Caco-2 (cell line): ENCODE measurements around the gene PRPS2. TPM values are rescaled to one million over a fixed set of nuclear protein-coding genes. Genes with fewer than 3 reads are reported as not detected.
A peak's percentile ranks its signal among the peaks of the same experiment; 100 is the strongest.

Experiments used
- BruUV-seq: library from RNA; stranded (reverse); fragments of 400-500 nt; replicated peaks from 2 replicates; lab custom pipeline; 2021; lab: Mats Ljungman, UMichigan
- CTCF ChIA-PET: fragments of 300-600 bp; sonication (Branson Sonifier 250); formaldehyde crosslinking; loops from one replicate; lab custom pipeline; 2022; ENCODE audit warnings: antibody characterized with exemption; lab: Charles Lee
- POLR2A ChIA-PET: fragments of 300-600 bp; sonication (Branson Sonifier 250); formaldehyde crosslinking; loops from one replicate; lab custom pipeline; 2022; ENCODE audit warnings: antibody characterized with exemption; lab: Charles Lee
- DNase-seq, 2 experiments: peaks; one replicate each; pipeline versions ENCODE4 v3.0.0 to v3.0.0-alpha.2; 2020 to 2022
- H3K27me3 ChIP-seq: replicated peaks from 2 replicates; pipeline ENCODE4 v1.6.0; 2011; ENCODE audit warnings: low read length; ENCODE audit not compliant: control insufficient read depth, insufficient read depth
- H3K36me3 ChIP-seq: 2 replicates; pipeline ENCODE4 v1.5.1; 2011; ENCODE audit warnings: low read length; ENCODE audit not compliant: control insufficient read depth, insufficient read depth
- H3K4me1 ChIP-seq: fragments of 250-450 bp; sonication (Bioruptor Pico); 2 replicates; pipeline ENCODE4 v1.5.1; 2020; ENCODE audit warnings: mild to moderate bottlenecking
- H3K4me3 ChIP-seq: 2 replicates; pipeline ENCODE4 v1.5.1; 2011; ENCODE audit warnings: low read depth, mild to moderate bottlenecking, control low read depth, low read length
- H3K9me3 ChIP-seq: fragments of 250-450 bp; sonication (Bioruptor Pico); 2 replicates; pipeline ENCODE4 v1.5.1; 2020; ENCODE audit warnings: mild to moderate bottlenecking, moderate library complexity
- H3K27ac Mint-ChIP-seq: one replicate; pipeline ENCODE4 v1.8.0; 2022; ENCODE audit warnings: mixed read lengths; ENCODE audit not compliant: unreplicated experiment
- H3K27me3 Mint-ChIP-seq: one replicate; pipeline ENCODE4 v1.8.0; 2022; ENCODE audit warnings: mixed read lengths; ENCODE audit not compliant: insufficient read depth, unreplicated experiment
- H3K36me3 Mint-ChIP-seq: one replicate; pipeline ENCODE4 v1.8.0; 2022; ENCODE audit warnings: mild to moderate bottlenecking, mixed read lengths; ENCODE audit not compliant: insufficient read depth, unreplicated experiment
- H3K4me1 Mint-ChIP-seq: one replicate; pipeline ENCODE4 v1.8.0; 2022; ENCODE audit warnings: low read depth, mixed read lengths; ENCODE audit not compliant: unreplicated experiment
- H3K4me3 Mint-ChIP-seq: one replicate; pipeline ENCODE4 v1.8.0; 2022; ENCODE audit warnings: mild to moderate bottlenecking, moderate library complexity, mixed read lengths; ENCODE audit not compliant: unreplicated experiment
- H3K9me3 Mint-ChIP-seq: one replicate; pipeline ENCODE4 v1.8.0; 2022; ENCODE audit warnings: mixed read lengths; ENCODE audit not compliant: unreplicated experiment
- CTCF ChIP-seq, 2 experiments: fragments of 200-600 bp in 1 of 2; IDR thresholded peaks; 1 replicate in 1 of 2; 2 replicates in 1 of 2; pipeline versions ENCODE4 v1.5.1 to v1.8.0; 2011 to 2022; ENCODE audit warnings: antibody characterized with exemption in 1 of 2, control low read depth in 1 of 2, inconsistent platforms in 1 of 2, low read depth in 1 of 2, low read length in 1 of 2, mild to moderate bottlenecking in 1 of 2, moderate library complexity in 1 of 2; ENCODE audit not compliant: insufficient read depth in 1 of 2, severe bottlenecking in 1 of 2, unreplicated experiment in 1 of 2
- intact Hi-C: fragments of 100-400 bp; cut with micrococcal nuclease; formaldehyde crosslinking; loops from one replicate; pipeline ENCODE4 v1.10.0; 2022; ENCODE audit not compliant: unreplicated experiment
- total RNA-seq: library from RNA; stranded (reverse); gene quantifications from 2 replicates; pipeline ENCODE4 v1.2.3, GENCODE V29; 2022

Gene PRPS2
- total RNA-seq, 1 experiment from 2014 or later = 35.6 TPM

- H3K4me1 Mint-ChIP-seq = no peaks in the 10 kb centered on the region
- H3K36me3 ChIP-seq = no peaks in the 10 kb centered on the region
- H3K36me3 Mint-ChIP-seq = peaks cover 12% of the 10 kb centered on the region
- no peak overlapping the region for H3K27ac Mint-ChIP-seq
- no peak for TF ChIP-seq CTCF (IDR thresholded peaks at IDR 0.05; ENCODE audit: insufficient read depth in 1 of 2, low read depth in 1 of 2, low read length in 1 of 2, severe bottlenecking in 1 of 2, unreplicated experiment in 1 of 2)
- no peaks in the 10 kb centered on the region for H3K27me3 Mint-ChIP-seq
- DNase-seq = no peak
- no peak overlapping the region for H3K4me3 Mint-ChIP-seq
- no peaks in the 10 kb centered on the region for H3K4me1 ChIP-seq
- H3K9me3 Mint-ChIP-seq = no peaks in the 10 kb centered on the region
- no peak overlapping the region for H3K4me3 ChIP-seq
- CTCF ChIA-PET = no interaction called here
- no TSS peak for BruUV-seq
- H3K27me3 ChIP-seq = no peaks in the 10 kb centered on the region
- intact Hi-C loops = no loop called here
- POLR2A ChIA-PET = no interaction called here
- H3K9me3 ChIP-seq = no peaks in the 10 kb centered on the region
These were observed 14.1 kb downstream of the PRPS2 start for GRCh38 chrX:12805333-12805732.

- intact Hi-C loops = no loop called here
- no peak for DNase-seq
- Histone ChIP-seq H3K4me3 (no peak overlapping the region), H3K27me3 (no peaks in the 10 kb centered on the region), H3K4me1 (no peaks in the 10 kb centered on the region), H3K36me3 (no peaks in the 10 kb centered on the region; the same call in 1 of the 2 replicates), H3K9me3 (no peaks in the 10 kb centered on the region)
- TF ChIP-seq CTCF (IDR thresholded peaks at IDR 0.05; ENCODE audit: insufficient read depth in 1 of 2, low read depth in 1 of 2, low read length in 1 of 2, severe bottlenecking in 1 of 2, unreplicated experiment in 1 of 2) = no peak
- ChIA-PET CTCF (no interaction called here), POLR2A (no interaction called here)
- H3K36me3 Mint-ChIP-seq = peaks cover 16% of the 10 kb centered on the region
- no peak overlapping the region for H3K4me3 Mint-ChIP-seq
- no peaks in the 10 kb centered on the region for H3K4me1 Mint-ChIP-seq
- no peak overlapping the region for H3K27ac Mint-ChIP-seq
- no TSS peak for BruUV-seq
- no peaks in the 10 kb centered on the region for H3K27me3 Mint-ChIP-seq
- H3K9me3 Mint-ChIP-seq = no peaks in the 10 kb centered on the region
These were observed 20.4 kb downstream of the PRPS2 start for GRCh38 chrX:12811658-12812057.

GRCh38 chrX:12814420-12814819 lies 23.2 kb downstream of the PRPS2 start:
- DNase-seq = peak; percentile 39 to 59
- Histone ChIP-seq H3K27me3 (no peaks in the 10 kb centered on the region), H3K36me3 (no peaks in the 10 kb centered on the region; the same call in 1 of the 2 replicates), H3K9me3 (no peaks in the 10 kb centered on the region), H3K4me1 (no peaks in the 10 kb centered on the region), H3K4me3 (no peak overlapping the region)
- TF ChIP-seq CTCF (IDR thresholded peaks at IDR 0.05; ENCODE audit: insufficient read depth in 1 of 2, low read depth in 1 of 2, low read length in 1 of 2, severe bottlenecking in 1 of 2, unreplicated experiment in 1 of 2) = peak in 1 of 2 experiments; percentile 49
- Mint-ChIP-seq H3K27ac (no peak overlapping the region), H3K4me3 (no peak overlapping the region), H3K9me3 (no peaks in the 10 kb centered on the region), H3K27me3 (no peaks in the 10 kb centered on the region), H3K36me3 (peaks cover 26% of the 10 kb centered on the region), H3K4me1 (no peaks in the 10 kb centered on the region)
- intact Hi-C loops = loop anchor here (1.0 kb wide), 2 partner anchors 80 to 87 kb away; no protein-coding TSS in a partner anchor
- no TSS peak for BruUV-seq
- POLR2A ChIA-PET = no interaction called here
- CTCF ChIA-PET = interaction anchor here (0.5 to 1.7 kb wide), 14 partner anchors 11 to 1631 kb away, joined by 3 to 12 read pairs (median 4); partner anchors contain the start of gene PRPS2
